Muscle of arm (tissue), 12 donors: ENCODE measurements around the gene RHD. TPM values are rescaled to one million over a fixed set of nuclear protein-coding genes. Genes with fewer than 3 reads are reported as not detected.
"Not testable (repeated sequence)": the region's sequence is repeated elsewhere in the genome, so short reads cannot be mapped to it uniquely, and the experiment has no call there.

Experiments
- DNase-seq: peaks from one replicate; pipeline ENCODE4 v3.0.0-alpha.2; 2013
- polyA plus RNA-seq, 12 donors: library from polyadenylated mRNA; unstranded; fragments of 120-200 nt; gene quantifications; one replicate each; pipeline ENCODE4 v1.2.1, GENCODE V29; 2013; ENCODE audit not compliant: insufficient read length in 12 of 12

RHD gene
- polyA plus RNA-seq, 12 donors, result 0.14 to 1.1 (median 0.71) TPM; not detected in 2

DNA sequence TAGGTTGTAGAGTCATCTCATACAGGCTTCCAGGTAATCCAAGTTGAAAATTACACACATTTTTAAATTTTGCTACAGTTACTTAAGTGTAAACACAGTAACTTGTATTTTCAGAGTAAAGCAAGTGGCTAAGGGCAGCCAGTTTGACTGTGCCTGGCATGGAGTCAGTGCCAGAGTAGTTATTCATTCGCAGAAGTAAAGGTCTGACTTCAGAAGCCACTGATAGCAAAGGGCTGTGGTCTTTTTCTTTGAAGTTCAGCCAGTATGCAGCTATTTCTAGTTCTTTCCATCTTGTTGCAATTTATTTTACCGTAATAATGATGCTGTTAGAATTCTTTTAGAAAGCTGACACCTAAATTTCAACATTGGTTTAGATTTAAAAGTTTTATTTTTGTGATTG, 75.2 kb downstream of the RHD start:
- no peak for DNase-seq

GRCh38 chr1:25349606-25350005, 77.3 kb downstream of the RHD start:
- DNase-seq, result no peak

- DNase-seq, result no peak
Observed at GRCh38 chr1:25355841-25356395, 83.6 kb downstream of the RHD start.

DNA sequence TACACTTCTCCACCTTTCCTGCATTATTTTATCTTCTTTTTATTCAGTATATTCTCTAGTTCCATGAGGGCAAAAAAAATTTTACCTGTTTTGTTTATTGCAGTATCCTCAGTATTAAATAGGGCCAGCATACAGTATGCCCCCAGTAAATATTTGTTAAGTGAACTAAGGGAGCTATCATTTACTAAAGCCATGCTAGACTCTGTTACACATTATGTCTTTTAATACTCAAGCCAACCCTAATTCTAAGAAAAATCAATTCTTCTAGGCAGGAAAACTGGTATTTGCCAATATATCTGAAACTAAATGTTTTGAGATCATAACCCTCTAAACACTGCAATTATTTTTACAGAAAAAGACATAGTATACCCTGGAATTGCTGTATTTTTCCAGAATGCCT, 84.1 kb downstream of the RHD start:
- no peak for DNase-seq

- no peak for DNase-seq
Observed at GRCh38 chr1:25356848-25357247, 84.5 kb downstream of the RHD start.

DNA sequence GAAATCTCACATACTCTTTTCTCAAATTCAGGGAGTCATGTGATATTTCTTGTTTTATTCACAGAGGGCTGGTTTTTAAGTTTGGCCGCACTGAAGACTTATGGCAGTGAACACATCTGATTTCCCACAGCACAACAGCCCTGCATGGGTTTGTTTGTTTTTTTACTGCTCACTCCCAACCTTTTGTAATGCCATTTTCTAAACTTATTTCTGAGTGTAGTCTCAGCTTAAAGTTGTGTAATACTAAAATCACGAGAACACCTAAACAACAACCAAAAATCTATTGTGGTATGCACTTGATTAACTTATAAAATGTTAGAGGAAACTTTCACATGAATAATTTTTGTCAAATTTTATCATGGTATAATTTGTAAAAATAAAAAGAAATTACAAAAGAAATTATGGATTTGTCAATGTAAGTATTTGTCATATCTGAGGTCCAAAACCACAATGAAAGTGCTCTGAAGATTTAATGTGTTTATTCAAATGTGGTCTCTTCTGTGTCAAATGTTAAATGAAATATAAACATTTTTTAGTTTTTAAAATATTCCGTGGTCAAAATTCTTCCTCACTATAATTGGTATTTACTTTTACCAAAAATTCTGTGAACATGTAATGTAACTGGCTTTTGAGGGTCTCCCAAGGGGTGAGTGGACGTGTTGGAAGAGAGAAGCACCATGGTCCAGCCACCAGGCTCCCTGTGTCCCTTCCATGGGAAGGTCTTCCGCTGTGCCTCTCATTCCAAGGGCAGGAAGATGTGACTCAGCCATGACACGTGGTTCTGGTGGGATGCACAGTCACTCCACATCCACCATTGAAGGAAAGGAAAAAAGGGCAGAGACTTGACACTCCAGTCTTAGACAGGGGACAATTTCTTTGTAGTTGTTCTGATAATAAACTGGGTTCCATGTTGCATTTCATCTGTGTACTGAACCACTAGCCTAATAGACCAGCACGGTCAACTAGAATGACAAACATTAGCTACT, 88.6 kb downstream of the RHD start:
- no peak for DNase-seq

- DNase-seq, result no peak
Observed at GRCh38 chr1:25361901-25362300, 89.6 kb downstream of the RHD start.

GRCh38 chr1:25362634-25363559, 90.6 kb downstream of the RHD start:
- not testable (repeated sequence) for DNase-seq

DNA sequence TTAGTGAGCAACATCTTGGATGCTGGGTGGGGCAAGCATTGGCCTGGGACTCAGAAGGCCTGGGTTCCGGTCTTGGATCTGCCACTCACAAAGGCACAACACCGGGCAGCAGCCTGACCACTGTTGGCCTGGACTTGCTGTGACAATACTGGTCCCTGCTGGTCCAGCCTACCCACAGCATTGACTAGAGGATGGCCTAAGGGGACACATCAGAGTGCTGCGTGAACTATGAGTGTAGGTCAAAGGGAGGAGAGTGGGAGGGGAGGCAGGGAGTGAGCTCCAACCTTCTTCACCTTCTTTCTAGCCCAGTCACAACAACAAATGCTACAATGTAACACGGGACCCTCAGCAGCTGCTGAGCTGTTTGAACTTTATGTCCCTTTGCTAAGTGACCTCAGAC, 96.9 kb downstream of the RHD start:
- no peak for DNase-seq

DNA sequence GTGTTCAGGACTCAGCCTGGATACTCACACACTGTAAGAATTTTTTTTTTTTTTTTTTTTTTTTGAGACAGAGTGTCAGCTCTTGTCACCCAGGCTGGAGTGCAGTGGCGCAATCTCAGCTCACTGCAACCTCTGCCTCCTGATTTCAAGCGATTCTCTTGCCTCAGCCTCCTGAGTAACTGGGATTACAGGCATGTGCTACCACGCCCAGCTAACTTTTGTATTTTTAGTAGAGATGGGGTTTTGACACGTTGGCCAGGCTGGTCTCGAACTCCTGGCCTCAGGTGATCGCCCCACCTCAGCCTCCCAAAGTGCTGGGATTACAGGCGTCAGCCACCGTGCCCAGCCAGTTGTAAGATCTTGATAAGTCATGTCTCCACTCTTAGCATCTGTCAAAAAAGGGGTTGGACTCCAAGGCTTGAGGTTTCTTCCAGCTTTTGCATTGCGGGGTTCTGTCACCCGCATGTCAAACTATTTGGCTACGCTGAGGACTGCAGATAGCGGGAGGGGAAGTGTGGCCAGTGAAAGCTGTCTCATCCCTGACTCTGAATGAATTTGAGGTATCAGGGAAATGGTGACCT, 97.5 kb downstream of the RHD start:
- not testable (repeated sequence) for DNase-seq

DNA sequence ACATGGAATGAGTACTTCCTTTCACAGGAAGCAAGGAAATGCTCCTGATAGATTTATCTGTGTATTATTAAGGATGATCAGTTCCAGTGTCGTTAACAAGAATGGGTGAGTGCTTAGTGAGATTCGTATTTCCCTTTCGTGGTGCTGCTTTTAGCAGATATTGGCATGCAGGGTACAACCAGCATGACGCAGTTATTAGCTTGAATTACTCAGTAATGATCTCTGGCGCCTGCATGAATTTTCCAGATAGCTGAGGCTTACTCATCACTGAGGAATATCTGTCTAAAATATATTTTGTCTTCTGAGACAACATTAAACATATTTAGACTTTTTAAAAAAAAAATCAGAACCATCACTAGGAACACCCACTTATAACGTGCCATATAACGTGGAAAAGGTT, 99.4 kb downstream of the RHD start:
- DNase-seq, result not testable (repeated sequence)

- not testable (repeated sequence) for DNase-seq
Observed at GRCh38 chr1:25378367-25378766, 106.1 kb downstream of the RHD start.

Other genes starting within 250 kb of the RHD start
- 10 to 100 TPM in 11 of 12 donors, not detected in 1; 46.9 to 72.6 (median 55.0) TPM for gene SYF2, start 40.0 kb upstream of the RHD start, polyA plus RNA-seq
- gene RSRP1, start 25.1 kb upstream of the RHD start, polyA plus RNA-seq, result 100 to 1,000 TPM in 3 of 12 donors, 10 to 100 TPM in 8, not detected in 1; 40.4 to 140 (median 74.6) TPM
- 10 to 100 TPM in 11 of 12 donors, not detected in 1; 58.7 to 79.8 (median 68.9) TPM for gene TMEM50A, start 65.8 kb downstream of the RHD start, polyA plus RNA-seq
- 1 to 10 TPM in 7 of 12 donors, under 1 TPM in 3, not detected in 2; 0.42 to 2.9 (median 1.0) TPM for gene RHCE, start 148.3 kb downstream of the RHD start, polyA plus RNA-seq
- gene MACO1, start 158.4 kb downstream of the RHD start, polyA plus RNA-seq, result 10 to 100 TPM in 11 of 12 donors, not detected in 1; 16.5 to 25.2 (median 20.0) TPM